Raji (cell line): ENCODE measurements around the gene GPATCH4.

Source experiments
- POLR2A ChIP-seq: IDR thresholded peaks from 2 replicates; pipeline ENCODE4 v1.6.1; 2011; ENCODE audit warnings: low read depth, low read length, control low read depth; ENCODE audit not compliant: insufficient read depth

Gene GPATCH4

GRCh38 chr1:156551066-156551643, 50.1 kb downstream of the GPATCH4 start:
- no peak for TF ChIP-seq POLR2A

- no peak for TF ChIP-seq POLR2A
Observed at GRCh38 chr1:156550346-156550745, 50.9 kb downstream of the GPATCH4 start.

GRCh38 chr1:156549831-156550230, 51.4 kb downstream of the GPATCH4 start:
- no peak for TF ChIP-seq POLR2A

GRCh38 chr1:156549390-156549789, 51.9 kb downstream of the GPATCH4 start:
- TF ChIP-seq POLR2A: no peak

- TF ChIP-seq POLR2A: no peak
Observed at GRCh38 chr1:156547982-156548381, 53.3 kb downstream of the GPATCH4 start.

GRCh38 chr1:156547434-156547833, 53.8 kb downstream of the GPATCH4 start:
- no peak for TF ChIP-seq POLR2A

- no peak for TF ChIP-seq POLR2A
Observed at GRCh38 chr1:156546267-156546666, 55.0 kb downstream of the GPATCH4 start.

- no peak for TF ChIP-seq POLR2A
Observed at GRCh38 chr1:156544592-156545102, 56.6 kb downstream of the GPATCH4 start.
